Keratinocyte (primary cell): ENCODE measurements around the gene PRRC2B. TPM values are rescaled to one million over a fixed set of nuclear protein-coding genes. Genes with fewer than 3 reads are reported as not detected.

Experiments
- DNase-seq: peaks from one replicate; pipeline ENCODE4 v3.0.0-alpha.2; 2011; ENCODE audit warnings: low read depth, missing footprints, low spot score
- FAIRE-seq: peaks from 2 replicates; lab custom pipeline; 2011; peaks lifted over from hg19 to GRCh38; lab: Jason Lieb, UNC
- H2AFZ ChIP-seq: 2 replicates; pipeline ENCODE4 v1.6.0; 2012; ENCODE audit warnings: low read length, control low read depth, inconsistent platforms; ENCODE audit not compliant: control insufficient read depth
- H3K27ac ChIP-seq: 2 replicates; pipeline ENCODE4 v1.5.1; 2011; ENCODE audit warnings: low read length; ENCODE audit not compliant: control insufficient read depth, insufficient read depth
- H3K27me3 ChIP-seq: 3 replicates; pipeline ENCODE4 v1.6.0; 2011; ENCODE audit warnings: low read length; ENCODE audit not compliant: control insufficient read depth, insufficient read depth; ENCODE audit errors: extremely low read depth
- H3K36me3 ChIP-seq, 2 experiments: 2 replicates in 1 of 2; 3 replicates in 1 of 2; pipeline ENCODE4 v1.5.1; 2011; ENCODE audit warnings: low read length in 2 of 2, mild to moderate bottlenecking in 1 of 2; ENCODE audit not compliant: control insufficient read depth in 2 of 2, insufficient read depth in 2 of 2; ENCODE audit errors: extremely low read depth in 1 of 2
- H3K4me1 ChIP-seq: 3 replicates; pipeline ENCODE4 v1.5.1; 2011; ENCODE audit warnings: low read length; ENCODE audit not compliant: control insufficient read depth, insufficient read depth; ENCODE audit errors: extremely low read depth
- H3K4me2 ChIP-seq: 3 replicates; pipeline ENCODE4 v1.6.0; 2011; ENCODE audit warnings: low read depth, low read length; ENCODE audit not compliant: control insufficient read depth, insufficient read depth; ENCODE audit errors: extremely low read depth
- H3K4me3 ChIP-seq, 3 experiments: fragments of 200-600 bp in 1 of 3; sonication (generic) in 1 of 3; 2 replicates in 2 of 3; 3 replicates in 1 of 3; pipeline ENCODE4 v1.5.1; 2011 to 2016; ENCODE audit warnings: low read length in 3 of 3, mild to moderate bottlenecking in 3 of 3, control low read depth in 2 of 3, inconsistent platforms in 1 of 3, low read depth in 1 of 3, mixed read lengths in 1 of 3, mixed run types in 1 of 3, moderate library complexity in 1 of 3; ENCODE audit not compliant: control insufficient read depth in 2 of 3, insufficient read depth in 2 of 3; ENCODE audit errors: extremely low read depth in 1 of 3
- H3K79me2 ChIP-seq: 2 replicates; pipeline ENCODE4 v1.6.0; 2012; ENCODE audit warnings: low read length; ENCODE audit not compliant: control insufficient read depth, insufficient read depth
- H3K9ac ChIP-seq: 3 replicates; pipeline ENCODE4 v1.6.0; 2011; ENCODE audit warnings: low read length; ENCODE audit not compliant: control insufficient read depth, insufficient read depth; ENCODE audit errors: extremely low read depth
- H3K9me1 ChIP-seq: 3 replicates; pipeline ENCODE4 v1.6.0; 2011; ENCODE audit warnings: low read length; ENCODE audit not compliant: control insufficient read depth, insufficient read depth; ENCODE audit errors: extremely low read depth
- H3K9me3 ChIP-seq: 2 replicates; pipeline ENCODE4 v1.5.1; 2012; ENCODE audit warnings: low read depth, low read length; ENCODE audit not compliant: control insufficient read depth
- H4K20me1 ChIP-seq: 3 replicates; pipeline ENCODE4 v1.6.0; 2011; ENCODE audit warnings: low read length; ENCODE audit not compliant: control insufficient read depth, insufficient read depth; ENCODE audit errors: extremely low read depth
- EZH2 ChIP-seq: IDR thresholded peaks from one replicate; pipeline ENCODE4 v1.6.1; 2012; ENCODE audit warnings: inconsistent platforms, mild to moderate bottlenecking, low read length, moderate library complexity
- dilution Hi-C: fragments of 300-500 bp; cut with MboI; formaldehyde crosslinking; loops from one replicate; pipeline ENCODE4 v1.7.0; 2020; ENCODE audit warnings: low sequenced_read_pairs; ENCODE audit not compliant: extremely low pct_ligation_motif_present
- polyA plus RNA-seq, 5 experiments: library from polyadenylated mRNA; depleted of rRNA in 3 of 5; stranded (reverse) in 3 of 5; stranded (forward) in 1 of 5; unstranded in 1 of 5; fragments of >200 nt; gene quantifications; 1 replicate in 1 of 5; 2 replicates in 3 of 5; 3 replicates in 1 of 5; pipeline versions ENCODE4 v1.2.1 to v1.2.3, GENCODE V29; 2011 to 2012; ENCODE audit warnings: missing spikeins in 2 of 5, low read depth in 1 of 5, low replicate concordance in 1 of 5
- TF ChIP-seq, protein P1 (sequence below), 3 experiments: IDR thresholded peaks in 1 of 3; conservative IDR thresholded peaks in 1 of 3; optimal IDR thresholded peaks in 1 of 3; 2 replicates in 2 of 3; 3 replicates in 1 of 3; pipeline versions ENCODE3 to v1.5.1; 2011; ENCODE audit warnings: low read length in 3 of 3, mild to moderate bottlenecking in 3 of 3, moderate library complexity in 2 of 3, control low read depth in 1 of 3, inconsistent platforms in 1 of 3; ENCODE audit not compliant: insufficient read depth in 2 of 3; ENCODE audit errors: extremely low read depth in 1 of 3

Gene PRRC2B
- polyA plus RNA-seq, 1 donor (not counting 4 experiments of a cell fraction or from before 2014, with no cell fraction given), result 20.8 TPM

DNA sequence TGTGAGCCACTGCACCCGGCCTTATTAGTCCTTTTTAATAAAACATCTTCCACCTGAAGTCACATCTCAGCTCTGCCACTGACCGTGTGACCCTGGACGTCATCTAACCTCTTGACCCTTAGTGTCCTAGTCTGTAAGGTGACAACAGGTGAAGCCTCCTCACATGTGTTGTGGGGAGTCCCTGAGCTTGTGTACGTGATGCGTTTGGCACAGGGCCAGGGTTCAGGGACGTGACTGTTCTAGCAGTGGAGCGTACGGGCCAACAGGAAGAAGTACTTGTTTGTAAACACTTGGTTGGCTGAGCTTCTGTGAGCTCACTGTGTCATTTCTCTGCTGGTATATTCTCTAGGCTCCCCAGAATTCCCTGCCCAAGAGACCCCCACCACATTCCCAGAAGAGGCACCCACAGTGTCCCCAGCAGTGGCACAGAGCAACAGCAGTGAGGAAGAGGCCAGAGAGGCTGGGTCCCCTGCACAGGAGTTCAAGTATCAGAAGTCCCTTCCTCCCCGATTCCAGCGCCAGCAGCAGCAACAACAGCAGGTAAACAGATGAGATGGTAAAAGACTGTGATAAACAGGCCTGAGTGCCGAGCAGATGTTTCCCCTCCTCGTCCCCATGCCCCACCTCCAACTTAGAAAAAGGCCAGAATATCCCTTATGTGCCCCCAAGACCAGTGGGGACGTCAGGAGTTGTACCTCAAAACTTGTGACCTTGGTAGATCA, 73.5 kb downstream of the PRRC2B start:
- TF ChIP-seq EZH2, result no peak
- TF ChIP-seq, protein P1, sequence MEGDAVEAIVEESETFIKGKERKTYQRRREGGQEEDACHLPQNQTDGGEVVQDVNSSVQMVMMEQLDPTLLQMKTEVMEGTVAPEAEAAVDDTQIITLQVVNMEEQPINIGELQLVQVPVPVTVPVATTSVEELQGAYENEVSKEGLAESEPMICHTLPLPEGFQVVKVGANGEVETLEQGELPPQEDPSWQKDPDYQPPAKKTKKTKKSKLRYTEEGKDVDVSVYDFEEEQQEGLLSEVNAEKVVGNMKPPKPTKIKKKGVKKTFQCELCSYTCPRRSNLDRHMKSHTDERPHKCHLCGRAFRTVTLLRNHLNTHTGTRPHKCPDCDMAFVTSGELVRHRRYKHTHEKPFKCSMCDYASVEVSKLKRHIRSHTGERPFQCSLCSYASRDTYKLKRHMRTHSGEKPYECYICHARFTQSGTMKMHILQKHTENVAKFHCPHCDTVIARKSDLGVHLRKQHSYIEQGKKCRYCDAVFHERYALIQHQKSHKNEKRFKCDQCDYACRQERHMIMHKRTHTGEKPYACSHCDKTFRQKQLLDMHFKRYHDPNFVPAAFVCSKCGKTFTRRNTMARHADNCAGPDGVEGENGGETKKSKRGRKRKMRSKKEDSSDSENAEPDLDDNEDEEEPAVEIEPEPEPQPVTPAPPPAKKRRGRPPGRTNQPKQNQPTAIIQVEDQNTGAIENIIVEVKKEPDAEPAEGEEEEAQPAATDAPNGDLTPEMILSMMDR (optimal IDR thresholded peaks at IDR 0.05 in 1 of 3, IDR thresholded peaks at IDR 0.05 in 1 of 3, conservative IDR thresholded peaks at IDR 0.05 in 1 of 3; ENCODE audit: extremely low read depth in 1 of 3, insufficient read depth in 2 of 3, low read length in 3 of 3), result no peak
- Histone ChIP-seq H3K27me3 (no peaks in the 10 kb centered on the region), H3K27ac (no peak overlapping the region), H3K9me3 (no peaks in the 10 kb centered on the region), H3K36me3 (peaks cover 42 to 57% of the 10 kb centered on the region in 2 experiments), H3K9ac (no peak overlapping the region), H3K4me2 (no peak overlapping the region), H4K20me1 (peaks cover 2% of the 10 kb centered on the region), H3K9me1 (no peaks in the 10 kb centered on the region), H3K79me2 (peaks cover 37% of the 10 kb centered on the region), H3K4me3 (no peak overlapping the region), H2AFZ (no peak overlapping the region), H3K4me1 (no peaks in the 10 kb centered on the region)
- DNase-seq (no peak), FAIRE-seq (no peak)
- dilution Hi-C loops, result no loop called here

DNA sequence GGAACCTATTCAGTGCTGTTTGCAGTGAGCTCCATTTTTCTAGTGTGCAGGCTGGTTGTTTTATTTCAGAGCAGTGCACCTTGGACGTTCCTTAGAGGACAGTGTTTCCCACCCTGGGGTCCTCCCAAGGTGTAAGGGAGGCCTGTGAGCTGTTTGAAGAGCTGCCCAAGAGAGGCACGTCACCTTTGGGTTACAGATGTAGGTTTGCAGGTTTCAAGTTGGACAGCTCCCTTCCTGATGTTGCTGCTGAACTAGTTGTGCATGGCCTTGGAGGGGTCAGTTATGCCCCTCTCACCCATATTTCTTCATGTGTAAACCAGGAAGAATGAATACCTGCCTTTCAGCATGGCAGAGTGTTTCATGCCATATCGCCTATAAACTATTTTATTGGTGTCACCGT, 74.1 kb downstream of the PRRC2B start:
- dilution Hi-C loops, result no loop called here
- H3K27me3 ChIP-seq, result no peaks in the 10 kb centered on the region
- no peak for FAIRE-seq
- H3K9ac ChIP-seq, result no peak overlapping the region
- no peak overlapping the region for H3K27ac ChIP-seq
- H3K79me2 ChIP-seq, result peaks cover 39% of the 10 kb centered on the region
- no peak overlapping the region for H2AFZ ChIP-seq
- no peak overlapping the region for H3K4me3 ChIP-seq
- no peaks in the 10 kb centered on the region for H3K4me1 ChIP-seq
- peaks cover 5% of the 10 kb centered on the region for H4K20me1 ChIP-seq
- H3K36me3 ChIP-seq, result peaks cover 46 to 60% of the 10 kb centered on the region in 2 experiments
- no peak for DNase-seq
- no peak for TF ChIP-seq EZH2
- TF ChIP-seq, protein P1 (optimal IDR thresholded peaks at IDR 0.05 in 1 of 3, IDR thresholded peaks at IDR 0.05 in 1 of 3, conservative IDR thresholded peaks at IDR 0.05 in 1 of 3; ENCODE audit: extremely low read depth in 1 of 3, insufficient read depth in 2 of 3, low read length in 3 of 3), result no peak
- H3K9me3 ChIP-seq, result no peaks in the 10 kb centered on the region
- H3K4me2 ChIP-seq, result no peak overlapping the region
- H3K9me1 ChIP-seq, result no peaks in the 10 kb centered on the region
